GM03348 (cell line): ENCODE results near the gene MTHFD1.
A peak's percentile ranks its signal among the peaks of the same experiment; 100 is the strongest.
"Not testable (repeated sequence)": the region's sequence is repeated elsewhere in the genome, so short reads cannot be mapped to it uniquely, and the experiment has no call there.

Experiments used
- DNase-seq: peaks from one replicate; pipeline ENCODE4 v3.0.0; 2012; ENCODE audit warnings: low spot score

MTHFD1 gene

DNA sequence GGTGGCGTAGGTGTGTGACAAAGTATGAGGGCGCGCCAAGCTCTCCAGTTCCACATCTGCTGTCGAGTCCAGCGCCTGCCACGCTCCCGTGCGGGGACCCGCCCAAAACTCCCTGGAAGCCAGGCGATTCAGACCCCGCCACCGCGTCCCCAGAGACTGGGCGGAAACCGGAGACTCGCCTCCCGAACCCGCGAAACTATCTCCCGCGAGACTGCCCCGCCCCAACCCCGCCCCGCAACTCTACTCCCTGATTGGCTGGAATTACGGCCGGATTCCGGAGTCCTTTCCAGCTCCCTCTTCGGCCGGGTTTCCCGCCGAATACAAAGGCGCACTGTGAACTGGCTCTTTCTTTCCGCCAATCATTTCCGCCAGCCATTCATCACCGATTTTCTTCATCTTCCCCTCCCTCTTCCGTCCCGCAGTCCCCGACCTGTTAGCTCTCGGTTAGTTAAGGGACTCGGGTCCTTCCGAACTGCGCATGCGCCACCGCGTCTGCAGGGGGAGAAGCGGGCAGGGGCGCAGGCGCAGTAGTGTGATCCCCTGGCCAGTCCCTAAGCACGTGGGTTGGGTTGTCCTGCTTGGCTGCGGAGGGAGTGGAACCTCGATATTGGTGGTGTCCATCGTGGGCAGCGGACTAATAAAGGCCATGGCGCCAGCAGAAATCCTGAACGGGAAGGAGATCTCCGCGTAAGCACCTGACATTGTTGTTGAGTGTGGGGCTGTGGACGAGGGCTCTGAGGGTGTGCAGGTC is at the start of gene MTHFD1:
Gene MTHFD1, plus strand, starts transcription at position 572 of the 751 bp plus-strand sequence. Its CDS starts 75 bp downstream, at position 647.
- DNase-seq = peak; percentile 100

DNA sequence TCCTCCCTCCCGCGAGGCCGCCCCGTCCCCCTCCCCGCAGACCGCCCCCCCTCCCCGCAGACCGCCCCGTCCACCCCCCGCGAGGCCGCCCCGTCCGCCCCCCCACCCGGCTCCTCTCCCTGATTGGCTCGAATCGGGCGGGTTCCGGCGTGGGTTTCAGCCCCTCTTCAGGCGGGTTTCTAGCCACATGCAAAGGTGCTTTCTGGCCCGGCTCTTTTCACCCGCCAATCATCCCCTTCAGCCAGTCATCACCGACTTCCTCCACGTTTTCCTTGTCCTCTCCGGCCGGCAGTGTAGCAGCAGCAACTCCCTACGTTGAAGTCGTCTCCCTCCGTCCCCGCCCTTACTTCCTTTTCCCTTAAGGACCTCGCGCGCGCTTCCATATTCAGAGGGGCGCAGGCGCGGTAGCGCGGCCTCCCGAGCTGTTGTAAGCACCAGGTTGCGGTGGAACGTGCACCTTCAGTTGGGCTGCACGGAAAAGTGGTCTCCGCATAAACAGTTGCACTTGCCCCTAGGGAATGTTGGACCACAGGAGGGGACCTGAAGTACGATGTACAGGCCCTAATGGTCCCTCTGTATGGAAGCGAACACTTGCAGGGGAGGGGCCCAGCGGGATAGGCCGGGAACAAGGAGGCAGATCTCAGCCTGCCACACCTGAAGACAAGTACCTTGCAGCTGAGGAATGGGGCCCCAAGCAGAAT is 49.4 kb upstream of the MTHFD1 start:
- peak; percentile 94 for DNase-seq

DNA sequence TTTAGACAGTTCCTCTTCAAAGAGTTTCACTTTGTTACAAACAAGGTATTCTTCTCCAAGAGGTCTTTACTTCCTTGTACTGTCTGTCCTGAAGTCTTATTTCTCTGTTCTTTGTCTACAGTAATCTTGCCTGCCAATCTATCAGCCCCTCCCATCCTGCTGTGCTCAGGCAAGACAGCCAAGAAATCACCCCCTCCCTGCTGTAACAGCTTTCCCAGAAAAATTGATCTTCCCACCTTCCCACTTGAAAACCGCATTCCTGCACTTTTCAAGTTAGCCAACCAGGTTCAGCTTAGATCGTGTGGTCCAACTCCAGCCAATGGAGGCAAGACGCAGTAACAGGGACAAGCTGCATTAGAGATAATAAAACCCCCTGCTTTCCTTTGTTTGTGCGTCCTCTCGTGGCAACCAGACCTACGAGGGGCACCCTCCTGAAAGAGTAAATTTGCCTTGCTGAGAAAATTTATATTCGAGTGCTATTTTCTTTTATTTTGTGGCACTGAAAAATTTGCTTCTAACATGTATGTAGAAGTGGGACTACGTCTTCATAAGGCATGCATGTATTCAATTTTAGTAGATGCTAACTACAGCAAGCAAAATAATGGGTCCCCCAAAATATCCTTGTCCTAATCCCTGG is 47.5 kb upstream of the MTHFD1 start:
- no peak for DNase-seq

DNA sequence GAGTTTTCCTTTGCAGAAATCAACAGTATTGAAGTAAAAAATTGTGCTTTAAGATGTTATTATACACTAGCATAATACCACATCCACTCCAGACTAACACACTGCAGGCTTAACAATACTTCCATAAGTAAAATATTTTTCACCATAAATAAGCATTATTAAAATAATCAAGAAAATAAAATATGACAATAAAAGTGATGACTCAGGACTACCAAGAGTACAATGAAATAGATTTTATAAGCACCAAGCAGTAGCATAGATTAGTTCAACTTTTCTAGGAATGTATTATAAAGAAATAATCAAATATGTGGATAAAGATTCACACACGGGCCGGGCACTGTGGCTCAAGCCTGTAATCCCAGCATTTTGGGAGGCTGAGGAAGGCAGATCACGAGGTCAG is 40.4 kb upstream of the MTHFD1 start:
- DNase-seq = no peak

DNA sequence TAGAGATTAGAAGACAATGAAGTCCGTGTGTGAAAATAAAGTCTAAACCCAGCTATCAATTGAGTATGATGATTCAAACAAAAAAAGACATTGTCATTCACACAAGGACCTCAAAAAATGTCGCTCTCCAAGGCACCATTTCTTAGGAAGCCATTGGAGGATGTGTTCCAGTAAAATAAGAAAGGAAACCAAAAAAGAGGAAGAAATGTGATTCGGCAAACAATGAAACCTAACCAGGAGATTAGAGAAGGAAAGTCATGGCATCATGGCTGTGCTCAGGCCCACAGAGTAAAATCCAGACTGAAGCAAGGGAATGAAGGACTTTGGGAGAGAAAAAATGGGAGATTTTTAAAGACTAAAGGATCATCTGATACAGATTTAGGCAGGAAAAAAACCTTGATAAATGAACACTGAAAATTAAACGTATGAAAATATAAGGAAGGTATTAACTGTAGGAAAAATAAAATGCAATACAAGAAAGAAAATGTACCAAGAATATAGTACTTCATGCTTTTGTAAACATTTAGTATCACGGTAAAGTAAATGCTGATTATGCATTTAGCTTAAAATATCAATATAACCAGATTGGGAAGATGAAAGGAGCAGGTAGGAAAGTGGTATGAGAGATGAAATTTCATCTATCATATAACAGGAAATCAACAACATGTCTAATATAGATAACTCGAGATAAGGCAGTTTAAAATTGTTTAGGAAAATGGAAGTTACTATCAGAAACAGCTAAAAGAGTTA is 38.2 kb upstream of the MTHFD1 start:
- no peak for DNase-seq

DNA sequence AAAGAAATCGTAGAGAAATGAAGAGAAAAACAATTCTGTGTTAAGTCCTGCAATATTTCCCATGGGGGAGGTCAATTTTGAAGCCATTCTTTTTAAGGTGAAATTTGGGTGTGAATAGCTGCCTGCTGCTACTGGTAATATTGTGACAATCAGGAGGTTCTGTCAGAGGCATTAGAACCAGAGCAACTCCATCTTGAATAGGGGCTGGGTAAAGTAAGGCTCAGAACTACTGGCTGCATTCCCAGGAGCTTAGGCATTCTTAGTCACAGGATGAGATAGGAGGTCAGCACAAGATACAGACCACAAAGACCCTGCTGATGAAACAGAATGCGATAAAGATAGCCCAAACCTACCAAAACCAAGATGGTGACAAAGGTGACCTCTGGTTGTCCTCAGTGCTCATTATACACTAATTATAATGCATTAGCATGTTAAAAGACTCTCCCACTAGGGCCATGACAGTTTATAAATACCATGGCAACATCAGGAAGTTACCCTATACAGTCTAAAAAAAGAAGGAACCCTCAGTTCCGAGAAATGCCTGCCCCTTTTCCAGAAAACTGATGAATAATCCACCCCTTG is 24.8 kb upstream of the MTHFD1 start:
- no peak for DNase-seq

DNA sequence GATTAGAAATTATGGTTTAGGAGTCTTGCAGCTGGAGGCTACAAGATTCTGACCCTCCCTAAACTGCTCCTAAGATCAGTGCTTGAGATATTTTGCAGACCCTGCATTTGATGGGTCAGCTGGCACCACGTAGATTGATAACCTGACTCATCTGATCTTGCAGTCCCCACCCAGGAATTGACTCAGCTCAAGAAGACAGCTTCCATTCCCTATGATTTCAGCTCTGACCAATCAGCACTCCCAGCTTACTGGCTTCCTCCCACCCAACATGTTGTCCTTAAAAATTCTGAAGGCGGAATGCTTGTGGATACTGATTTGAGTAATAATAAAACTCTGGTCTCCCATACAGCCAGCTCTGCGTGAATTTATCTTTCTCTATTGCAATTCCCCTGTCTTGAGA is 23.2 kb upstream of the MTHFD1 start:
- no peak for DNase-seq

DNA sequence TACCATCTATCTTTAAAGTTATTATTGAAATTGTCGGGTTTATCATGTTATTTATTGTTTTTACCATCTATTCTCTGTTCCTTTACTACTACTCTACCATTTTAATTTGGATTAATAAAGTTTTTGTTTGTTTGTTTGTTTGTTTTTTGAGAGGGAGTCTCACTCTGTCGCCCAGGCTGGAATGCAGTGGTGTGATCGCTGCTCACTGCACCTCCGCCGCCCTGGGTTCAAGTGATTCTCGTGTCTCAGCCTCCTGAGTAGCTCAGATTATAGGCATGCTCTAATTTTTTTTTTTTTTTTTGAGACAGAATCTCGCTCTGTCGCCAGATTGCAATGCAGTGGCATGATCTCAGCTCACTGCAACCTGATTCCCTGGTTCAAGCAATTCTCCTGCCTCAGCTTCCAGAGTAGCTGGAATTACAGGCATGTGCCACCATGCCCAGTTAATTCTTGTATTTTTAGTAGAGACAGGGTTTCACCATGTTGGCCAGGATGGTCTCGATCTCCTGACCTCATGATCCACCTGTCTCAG is 22.7 kb upstream of the MTHFD1 start:
- not testable (repeated sequence) for DNase-seq

DNA sequence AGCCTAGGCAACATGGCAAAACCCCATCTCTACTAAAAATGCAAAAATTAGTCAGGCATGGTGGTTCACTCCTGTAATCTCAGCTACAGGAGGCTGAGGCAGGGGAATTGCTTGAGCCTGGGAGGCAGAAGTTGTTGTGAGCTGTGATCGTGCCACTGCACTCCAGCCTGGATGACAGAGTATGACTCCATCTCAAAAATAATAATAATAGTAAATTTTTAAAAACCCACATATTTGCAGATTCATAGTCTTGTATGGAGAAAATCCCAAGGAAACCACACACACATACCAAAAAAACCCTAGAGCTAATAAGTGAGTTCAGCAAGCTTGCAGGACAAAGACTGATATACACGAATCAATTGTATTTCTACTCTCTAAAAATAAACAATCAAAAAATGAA is 19.0 kb upstream of the MTHFD1 start:
- DNase-seq = no peak

DNA sequence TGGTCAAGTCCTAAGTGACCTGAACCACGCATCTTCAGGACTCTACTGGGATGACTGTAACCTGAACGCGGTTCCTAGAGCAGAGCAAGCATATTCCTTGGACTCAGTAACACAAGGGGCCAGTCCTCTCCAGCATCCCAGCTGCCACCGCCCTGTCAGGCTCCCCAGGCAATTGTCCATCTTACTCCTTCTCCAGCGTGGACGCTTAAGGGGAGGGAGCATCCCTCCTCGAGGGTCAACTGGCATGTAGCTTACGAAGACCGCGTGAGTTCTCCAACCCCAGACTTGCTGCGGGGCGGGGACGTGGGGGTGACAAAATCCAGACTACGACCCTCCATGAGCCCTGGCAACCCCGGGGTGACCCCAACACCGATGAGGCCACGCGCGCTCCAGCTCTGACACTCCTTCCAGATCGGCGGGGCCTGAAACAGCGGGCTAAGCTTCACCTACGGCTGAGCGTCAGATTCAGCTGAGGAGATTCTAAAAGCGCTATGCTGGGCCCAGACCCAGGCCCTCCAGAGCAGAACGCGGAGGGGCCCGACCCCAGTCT is 846 bp upstream of the MTHFD1 start:
- peak; percentile 28 for DNase-seq

DNA sequence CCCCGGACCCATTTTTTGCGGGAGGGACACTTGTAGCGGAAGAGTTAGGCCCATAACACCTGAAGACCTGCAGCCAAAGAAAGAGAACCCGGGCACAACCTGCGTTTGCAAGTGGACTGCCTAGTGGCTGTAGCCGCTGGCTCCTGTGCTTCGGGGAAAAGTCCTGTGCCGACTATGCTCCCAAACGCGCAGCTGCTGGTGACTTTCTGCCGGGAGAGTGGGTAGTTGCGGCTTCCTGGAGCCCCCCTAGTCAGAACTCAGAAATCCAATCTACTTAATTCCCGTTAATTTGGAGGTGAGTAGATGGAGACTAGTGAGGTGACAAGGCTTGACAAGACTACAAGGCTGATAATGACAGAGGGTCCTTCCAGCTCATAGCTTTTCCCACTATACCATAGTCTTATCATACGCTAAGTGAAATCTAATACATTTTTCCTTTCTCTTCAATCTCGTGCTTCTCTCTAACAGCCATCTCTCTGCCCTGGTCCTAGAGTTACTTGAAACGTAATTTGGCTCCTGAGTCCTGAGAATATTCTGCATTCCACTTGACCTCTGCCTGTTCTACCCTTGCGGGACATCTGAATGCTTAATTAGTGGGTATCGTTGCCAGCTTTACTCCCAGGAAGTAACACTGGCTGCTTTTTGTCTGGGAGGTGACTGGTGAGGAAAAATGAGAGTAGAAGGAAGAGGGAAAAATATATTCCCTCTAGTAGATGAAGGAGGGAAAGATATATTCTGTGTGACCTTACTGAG is 556 bp downstream of the MTHFD1 start:
- peak; percentile 17 for DNase-seq

DNA sequence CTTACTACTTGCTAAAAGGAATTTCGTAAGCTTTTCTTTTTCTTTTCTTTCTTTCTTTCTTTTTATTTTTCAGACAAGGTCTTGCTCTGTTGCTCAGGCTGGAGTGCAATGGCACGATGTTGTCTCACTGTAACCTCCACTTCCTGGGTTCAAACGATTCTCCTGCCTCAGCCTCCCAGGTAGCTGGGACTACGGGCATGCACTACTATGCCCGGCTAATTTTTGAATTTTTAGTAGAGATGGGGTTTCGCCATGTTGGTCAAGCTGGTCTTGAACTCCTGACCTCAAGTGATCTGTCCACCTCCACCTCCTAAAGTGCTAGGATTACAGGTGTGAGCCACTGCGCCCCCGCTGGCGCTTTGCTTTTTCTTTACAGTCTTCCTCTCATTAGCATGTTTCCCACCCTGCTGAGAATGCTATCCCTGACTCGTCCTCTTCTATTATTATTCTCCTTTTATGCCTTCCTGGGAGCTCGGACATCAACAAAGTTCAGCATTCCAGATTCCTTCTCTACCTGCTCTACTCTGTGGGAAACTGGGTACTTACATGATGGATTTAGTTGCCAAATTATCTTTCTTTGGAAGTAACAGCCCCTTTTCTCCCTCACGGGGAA is 3.1 kb downstream of the MTHFD1 start:
- DNase-seq = no peak

DNA sequence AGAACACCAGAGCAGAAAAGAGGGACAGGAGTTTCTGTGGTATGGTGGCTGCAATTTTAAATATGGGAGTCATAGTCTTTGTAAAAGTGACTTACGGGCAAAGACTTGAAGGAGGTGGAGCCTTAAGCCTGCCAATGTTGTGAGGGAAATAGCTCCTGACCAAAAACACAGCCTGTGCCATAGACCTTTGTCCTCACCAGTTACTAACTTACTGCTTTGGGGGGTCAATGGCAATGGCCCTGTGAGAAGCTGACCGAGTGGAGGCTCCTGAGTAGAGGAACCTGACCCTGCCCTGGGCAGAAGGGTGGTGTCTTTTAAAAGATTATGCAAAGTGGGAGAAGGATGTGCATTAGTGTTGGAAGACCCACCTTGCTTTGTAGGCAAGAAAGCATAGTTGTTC is 3.8 kb downstream of the MTHFD1 start:
- DNase-seq = no peak

DNA sequence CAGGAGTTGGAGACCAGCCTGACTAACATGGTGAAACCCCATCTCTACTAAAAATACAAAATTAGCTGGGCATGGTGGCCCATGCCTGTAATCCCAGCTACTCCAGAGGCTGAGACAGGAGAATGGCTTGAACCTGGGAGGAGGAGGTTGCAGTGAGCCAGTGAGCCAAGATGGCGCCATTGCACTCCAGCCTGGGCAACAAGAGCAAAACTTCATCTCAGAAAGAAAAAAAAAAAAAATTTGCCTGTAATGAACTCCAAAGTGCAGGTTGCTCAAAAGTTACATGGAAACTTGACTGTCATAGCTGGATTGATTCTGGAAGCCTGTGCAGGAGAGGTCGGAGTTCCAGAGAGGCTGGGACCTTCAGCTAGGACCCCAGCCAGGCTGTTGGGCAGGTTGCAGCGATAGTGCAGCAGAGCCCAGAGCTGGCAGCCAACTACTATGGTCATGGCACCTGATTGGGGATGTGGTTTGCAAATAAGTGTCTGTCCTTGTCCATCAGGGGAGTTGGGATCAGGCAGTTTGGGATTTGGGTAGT is 5.1 kb downstream of the MTHFD1 start:
- not testable (repeated sequence) for DNase-seq

DNA sequence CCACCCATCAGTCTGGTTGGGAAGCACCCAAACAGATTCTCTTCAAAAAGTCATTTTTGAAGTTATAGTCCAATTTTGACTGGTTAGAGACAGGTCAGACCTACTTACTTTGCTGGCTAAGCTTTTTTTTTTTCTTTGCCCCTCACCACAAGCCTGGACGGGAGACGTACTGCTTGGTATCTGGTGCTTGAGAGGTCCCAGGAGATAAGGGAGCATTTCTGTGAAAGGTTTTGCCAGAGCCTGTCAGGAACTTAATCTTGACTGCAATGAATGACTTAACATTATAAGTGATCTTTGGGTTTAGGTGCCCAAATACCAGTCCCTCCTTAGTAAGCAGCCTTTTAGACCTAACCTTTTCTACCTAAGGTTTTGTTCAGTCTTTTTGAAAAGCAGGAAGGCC is 6.3 kb downstream of the MTHFD1 start:
- no peak for DNase-seq

DNA sequence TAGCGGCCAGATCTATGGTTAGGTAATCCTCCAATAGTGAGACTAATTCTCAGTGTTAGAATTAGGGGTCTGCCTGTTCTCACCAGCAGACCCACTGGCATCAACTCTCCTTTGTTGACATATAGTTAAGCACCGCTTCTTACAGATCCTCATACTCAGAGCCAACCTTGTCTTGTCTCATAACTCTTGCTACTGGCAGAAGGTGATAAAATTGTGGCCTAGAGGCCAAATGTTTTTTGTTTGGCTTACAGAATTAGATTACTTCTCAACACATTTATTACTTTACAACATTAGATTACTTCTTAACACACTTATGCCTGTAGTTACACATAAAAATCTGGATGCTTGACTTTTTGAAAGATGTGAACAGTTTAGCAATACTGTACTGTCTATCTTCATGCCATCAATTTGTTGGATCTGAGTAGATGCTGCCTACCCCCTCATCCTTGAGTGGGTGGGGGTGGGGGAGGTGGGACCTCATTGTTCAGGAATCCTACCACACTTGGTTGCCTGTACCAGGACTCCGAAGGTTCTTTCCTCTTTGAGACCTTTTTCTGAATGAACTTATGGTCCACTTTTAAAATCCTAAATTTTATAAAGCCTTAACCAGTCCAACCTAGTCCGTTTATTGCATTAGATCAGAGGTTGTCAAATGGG is 7.0 kb downstream of the MTHFD1 start:
- no peak for DNase-seq

DNA sequence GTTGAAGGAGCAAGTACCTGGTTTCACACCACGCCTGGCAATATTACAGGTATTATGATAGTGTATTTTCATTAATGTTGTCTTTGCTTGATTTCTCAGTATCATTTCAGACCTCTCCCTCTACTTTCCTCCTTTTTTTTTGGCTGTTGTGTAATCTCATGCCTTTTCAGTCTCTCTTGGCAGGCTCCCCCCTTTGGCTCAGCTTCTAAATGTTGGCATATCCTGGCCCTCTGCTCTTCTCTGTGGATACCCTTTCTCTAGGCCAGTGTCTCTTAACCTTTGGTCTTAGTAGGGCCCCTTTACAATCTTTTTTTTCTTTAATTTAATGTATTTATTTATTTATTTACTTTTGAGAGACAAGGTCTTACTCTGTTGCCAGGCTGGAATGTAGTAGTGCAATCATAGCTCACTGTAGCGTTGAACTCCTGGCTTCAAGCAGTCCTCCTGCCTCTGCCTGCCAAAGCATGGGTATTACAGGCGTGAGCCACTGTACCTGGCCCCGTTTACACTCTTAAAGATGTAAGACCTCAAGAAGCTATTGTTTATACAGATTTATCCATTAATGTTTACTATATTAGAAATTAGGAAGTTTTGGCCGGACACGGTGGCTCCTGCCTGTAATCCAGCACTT is 12.8 kb downstream of the MTHFD1 start:
- peak; percentile 34 for DNase-seq

DNA sequence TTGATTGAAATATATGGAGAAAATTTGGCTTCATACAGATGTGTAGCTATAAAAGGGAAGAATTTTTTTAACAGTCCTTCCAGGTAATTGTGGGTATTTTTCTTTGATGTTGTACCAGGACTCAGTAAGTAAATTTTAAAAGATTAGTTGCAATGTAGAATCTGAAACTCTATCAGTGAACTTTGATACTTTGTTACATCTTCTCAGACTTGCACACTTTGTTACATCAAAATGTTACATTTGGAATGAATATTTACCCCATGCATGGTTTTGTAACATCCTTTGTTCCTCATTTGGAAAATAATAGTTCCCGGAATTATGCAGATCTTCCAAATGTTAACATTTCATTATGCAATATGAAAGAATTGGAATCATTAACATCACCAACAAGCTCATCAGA is 13.8 kb downstream of the MTHFD1 start:
- DNase-seq = no peak

DNA sequence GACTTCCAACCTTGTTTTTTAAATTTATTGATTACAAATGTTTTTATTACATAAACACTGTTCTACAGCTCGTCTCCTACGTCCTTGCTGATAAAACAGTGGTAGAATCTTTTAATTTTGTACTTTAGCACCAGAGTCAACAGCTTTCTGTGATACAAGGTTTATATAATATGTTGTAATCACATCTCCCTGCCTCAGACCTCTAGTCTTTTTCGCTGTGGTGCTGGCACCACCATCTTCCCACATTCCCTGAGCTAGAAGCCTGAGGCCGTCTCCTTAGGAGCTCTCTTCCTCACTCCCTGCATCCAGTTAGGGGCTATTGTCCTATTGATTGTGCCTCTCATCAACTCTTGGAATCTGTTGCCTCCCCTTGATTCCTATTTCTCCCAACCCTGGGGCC is 17.1 kb downstream of the MTHFD1 start:
- no peak for DNase-seq
